ENCODE measurements around the gene DTNBP1.

DNA sequence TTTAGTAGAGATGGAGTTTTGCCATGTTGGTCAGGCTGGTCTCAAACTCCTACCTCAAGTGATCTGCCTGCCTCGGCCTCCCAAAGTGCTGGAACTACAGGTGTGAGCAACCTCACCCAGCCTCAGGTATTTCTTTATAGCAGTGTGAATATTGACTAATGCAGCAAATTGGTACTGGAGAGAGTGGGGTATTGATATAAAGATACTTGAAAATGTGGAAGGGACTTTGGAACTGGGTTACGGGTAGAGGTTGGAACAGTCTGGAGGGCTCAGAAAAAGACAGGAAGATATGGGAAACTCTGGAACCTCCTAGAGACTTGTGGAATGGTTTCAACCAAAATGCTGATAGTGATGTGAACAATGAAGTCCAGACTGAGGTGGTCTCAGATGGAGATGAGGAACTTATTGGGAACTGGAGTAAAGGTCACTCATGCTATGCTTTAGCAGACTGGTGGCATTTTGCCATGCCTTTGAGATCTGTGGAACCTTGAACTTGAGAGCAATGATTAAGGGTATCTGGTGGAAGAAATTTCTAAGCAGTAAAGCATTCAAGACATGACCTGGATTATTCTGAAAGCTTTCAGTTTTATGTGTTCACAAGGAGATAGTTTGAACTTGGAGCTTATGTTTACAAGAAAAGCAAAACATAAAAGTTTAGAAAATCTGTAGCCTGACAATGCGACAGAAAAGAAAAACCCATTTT, 127.2 kb downstream of the DTNBP1 start:
- TF ChIP-seq, protein P1, sequence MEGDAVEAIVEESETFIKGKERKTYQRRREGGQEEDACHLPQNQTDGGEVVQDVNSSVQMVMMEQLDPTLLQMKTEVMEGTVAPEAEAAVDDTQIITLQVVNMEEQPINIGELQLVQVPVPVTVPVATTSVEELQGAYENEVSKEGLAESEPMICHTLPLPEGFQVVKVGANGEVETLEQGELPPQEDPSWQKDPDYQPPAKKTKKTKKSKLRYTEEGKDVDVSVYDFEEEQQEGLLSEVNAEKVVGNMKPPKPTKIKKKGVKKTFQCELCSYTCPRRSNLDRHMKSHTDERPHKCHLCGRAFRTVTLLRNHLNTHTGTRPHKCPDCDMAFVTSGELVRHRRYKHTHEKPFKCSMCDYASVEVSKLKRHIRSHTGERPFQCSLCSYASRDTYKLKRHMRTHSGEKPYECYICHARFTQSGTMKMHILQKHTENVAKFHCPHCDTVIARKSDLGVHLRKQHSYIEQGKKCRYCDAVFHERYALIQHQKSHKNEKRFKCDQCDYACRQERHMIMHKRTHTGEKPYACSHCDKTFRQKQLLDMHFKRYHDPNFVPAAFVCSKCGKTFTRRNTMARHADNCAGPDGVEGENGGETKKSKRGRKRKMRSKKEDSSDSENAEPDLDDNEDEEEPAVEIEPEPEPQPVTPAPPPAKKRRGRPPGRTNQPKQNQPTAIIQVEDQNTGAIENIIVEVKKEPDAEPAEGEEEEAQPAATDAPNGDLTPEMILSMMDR (IDR thresholded peaks at IDR 0.05) = no peak
- TF ChIP-seq POLR2A (IDR thresholded peaks at IDR 0.05) = no peak

Measured in Peyer's patch (tissue), 4 donors.